CD4-positive, alpha-beta memory T cell (primary cell): ENCODE data around the gene ZFYVE28. TPM values are rescaled to one million over a fixed set of nuclear protein-coding genes. Genes with fewer than 3 reads are reported as not detected.

ENCODE experiments used
- CTCF ChIA-PET: fragments of 350-600 bp; sonication (Branson Sonifier 250); formaldehyde crosslinking; loops from one replicate; lab custom pipeline; 2021; ENCODE audit warnings: inconsistent platforms; ENCODE audit not compliant: partially characterized antibody; lab: Charles Lee
- POLR2A ChIA-PET: fragments of 350-600 bp; sonication (Branson Sonifier 250); formaldehyde crosslinking; loops from one replicate; lab custom pipeline; 2021; ENCODE audit not compliant: partially characterized antibody; lab: Charles Lee
- DNase-seq, 5 donors: peaks; one replicate each; pipeline versions ENCODE4 v3.0.0 to v3.0.0-alpha.2; 2020 to 2022; ENCODE audit warnings: mixed read lengths in 1 of 5
- H3K27ac ChIP-seq: one replicate; pipeline ENCODE4 v1.7.0; 2013; ENCODE audit warnings: low read depth, low read length
- H3K27me3 ChIP-seq: 2 replicates; pipeline ENCODE4 v1.7.0; 2013; ENCODE audit warnings: mild to moderate bottlenecking, low read length, moderate library complexity; ENCODE audit not compliant: insufficient read depth
- H3K36me3 ChIP-seq: 2 replicates; pipeline ENCODE4 v1.7.0; 2013; ENCODE audit warnings: mild to moderate bottlenecking, low read length, moderate library complexity; ENCODE audit not compliant: insufficient read depth
- H3K4me1 ChIP-seq: 2 replicates; pipeline ENCODE4 v1.7.0; 2013; ENCODE audit warnings: mild to moderate bottlenecking, low read length, moderate library complexity; ENCODE audit not compliant: insufficient read depth
- H3K4me3 ChIP-seq, 2 donors: one replicate each; pipeline ENCODE4 v1.7.0; 2013; ENCODE audit warnings: low read length in 2 of 2, mild to moderate bottlenecking in 1 of 2
- H3K9me3 ChIP-seq, 2 donors: one replicate each; pipeline ENCODE4 v1.7.0; 2013; ENCODE audit warnings: low read length in 2 of 2, control low read depth in 1 of 2; ENCODE audit not compliant: control insufficient read depth in 1 of 2
- H3K27ac Mint-ChIP-seq, 7 donors: one replicate each; pipeline ENCODE4 v1.8.0; 2020 to 2021; ENCODE audit warnings: mixed read lengths in 7 of 7, mild to moderate bottlenecking in 6 of 7, inconsistent platforms in 3 of 7, moderate library complexity in 3 of 7
- H3K27me3 Mint-ChIP-seq, 2 donors: one replicate each; pipeline ENCODE4 v1.8.0; 2020 to 2021; ENCODE audit warnings: mixed read lengths in 2 of 2
- H3K36me3 Mint-ChIP-seq, 2 donors: one replicate each; pipeline ENCODE4 v1.8.0; 2020 to 2021; ENCODE audit warnings: mixed read lengths in 2 of 2, inconsistent platforms in 1 of 2, mild to moderate bottlenecking in 1 of 2
- H3K4me1 Mint-ChIP-seq, 4 donors: one replicate each; pipeline ENCODE4 v1.8.0; 2020 to 2021; ENCODE audit warnings: mixed read lengths in 4 of 4, mild to moderate bottlenecking in 1 of 4
- H3K4me3 Mint-ChIP-seq, 8 donors: one replicate each; pipeline ENCODE4 v1.8.0; 2020 to 2021; ENCODE audit warnings: mixed read lengths in 8 of 8, mild to moderate bottlenecking in 7 of 8, moderate library complexity in 6 of 8, inconsistent platforms in 3 of 8
- H3K9me3 Mint-ChIP-seq, 8 donors: one replicate each; pipeline ENCODE4 v1.8.0; 2020 to 2021; ENCODE audit warnings: mixed read lengths in 8 of 8, mild to moderate bottlenecking in 5 of 8, inconsistent platforms in 3 of 8, moderate library complexity in 1 of 8
- intact Hi-C: fragments of 100-400 bp; cut with micrococcal nuclease; formaldehyde crosslinking; loops from one replicate; pipeline ENCODE4 v1.15.1; 2023
- polyA plus RNA-seq, 2 donors: library from polyadenylated mRNA; unstranded; fragments of 300-500 nt; fragmentation: Illumina TruSeq; gene quantifications; one replicate each; pipeline ENCODE4 v1.2.3, GENCODE V29; 2021
- total RNA-seq, 2 experiments: library from RNA; stranded (reverse); gene quantifications; one replicate each; pipeline ENCODE4 v1.2.3, GENCODE V29; 2021

The ZFYVE28 gene
- total and polyA plus RNA-seq, 4 experiments from 2014 or later = 13.1 to 31.8 (median 23.8) TPM

- H3K4me1 ChIP-seq = peaks cover 4% of the 10 kb centered on the region
- Mint-ChIP-seq H3K9me3 (peaks cover 0 to 2% (median 0%) of the 10 kb centered on the region in 8 donors), H3K27ac (peak overlapping the region in 3 of 7 donors; percentile 22 to 60 (median 52)), H3K36me3 (peaks cover 0 to 23% of the 10 kb centered on the region in 2 donors), H3K4me3 (no peak overlapping the region), H3K4me1 (peaks cover 15 to 30% (median 19%) of the 10 kb centered on the region in 4 donors), H3K27me3 (no peaks in the 10 kb centered on the region)
- no peaks in the 10 kb centered on the region for H3K9me3 ChIP-seq
- H3K36me3 ChIP-seq = peaks cover 20% of the 10 kb centered on the region
- H3K27ac ChIP-seq = no peak overlapping the region
- H3K4me3 ChIP-seq = no peak overlapping the region
- ChIA-PET POLR2A (no interaction called here), CTCF (interaction anchor here (0.8 kb wide), 1 partner anchor 113 kb away, joined by 3 read pairs; no protein-coding TSS in a partner anchor)
- intact Hi-C loops = no loop called here
- H3K27me3 ChIP-seq = no peaks in the 10 kb centered on the region
- no peak for DNase-seq
Measured at GRCh38 chr4:2248044-2248780, 170.2 kb downstream of the ZFYVE28 start.

- H3K27me3 Mint-ChIP-seq = no peaks in the 10 kb centered on the region
- peaks cover 0 to 19% of the 10 kb centered on the region in 2 donors for H3K36me3 Mint-ChIP-seq
- Histone ChIP-seq H3K9me3 (no peaks in the 10 kb centered on the region), H3K27me3 (no peaks in the 10 kb centered on the region), H3K4me1 (peaks cover 4% of the 10 kb centered on the region), H3K36me3 (peaks cover 17% of the 10 kb centered on the region), H3K27ac (no peak overlapping the region), H3K4me3 (no peak overlapping the region)
- intact Hi-C loops = no loop called here
- peaks cover 15 to 30% (median 20%) of the 10 kb centered on the region in 4 donors for H3K4me1 Mint-ChIP-seq
- ChIA-PET CTCF (interaction anchor here (0.8 kb wide), 1 partner anchor 113 kb away, joined by 3 read pairs; no protein-coding TSS in a partner anchor), POLR2A (no interaction called here)
- no peak for DNase-seq
- H3K4me3 Mint-ChIP-seq = no peak overlapping the region
- H3K9me3 Mint-ChIP-seq = peaks cover 0 to 2% (median 0%) of the 10 kb centered on the region in 8 donors
- peak overlapping the region in 2 of 7 donors; percentile 44 to 52 for H3K27ac Mint-ChIP-seq
Measured at GRCh38 chr4:2247128-2248043, 171.1 kb downstream of the ZFYVE28 start.

GRCh38 chr4:2246384-2247127 is 171.9 kb downstream of the ZFYVE28 start:
- Mint-ChIP-seq H3K4me1 (peaks cover 16 to 32% (median 24%) of the 10 kb centered on the region in 4 donors), H3K27ac (peak overlapping the region in 3 of 7 donors; percentile 24 to 78 (median 46)), H3K27me3 (no peaks in the 10 kb centered on the region), H3K36me3 (peaks cover 0 to 12% of the 10 kb centered on the region in 2 donors), H3K9me3 (peaks cover 0 to 1% (median 0%) of the 10 kb centered on the region in 8 donors), H3K4me3 (no peak overlapping the region)
- no peak for DNase-seq
- H3K4me1 ChIP-seq = peaks cover 4% of the 10 kb centered on the region
- H3K27ac ChIP-seq = no peak overlapping the region
- intact Hi-C loops = no loop called here
- CTCF ChIA-PET = no interaction called here
- no peak overlapping the region for H3K4me3 ChIP-seq
- peaks cover 17% of the 10 kb centered on the region for H3K36me3 ChIP-seq
- no peaks in the 10 kb centered on the region for H3K9me3 ChIP-seq
- no peaks in the 10 kb centered on the region for H3K27me3 ChIP-seq
- POLR2A ChIA-PET = interaction anchor here (1.1 kb wide), 1 partner anchor 15 kb away, joined by 5 read pairs; the partner anchor contains the start of gene MXD4

GRCh38 chr4:2245787-2246275 is 172.6 kb downstream of the ZFYVE28 start:
- Histone ChIP-seq H3K36me3 (peaks cover 17% of the 10 kb centered on the region), H3K4me3 (no peak overlapping the region), H3K4me1 (peaks cover 5% of the 10 kb centered on the region), H3K27me3 (no peaks in the 10 kb centered on the region), H3K9me3 (no peaks in the 10 kb centered on the region), H3K27ac (no peak overlapping the region)
- CTCF ChIA-PET = no interaction called here
- Mint-ChIP-seq H3K9me3 (no peaks in the 10 kb centered on the region), H3K36me3 (peaks cover 0 to 16% of the 10 kb centered on the region in 2 donors), H3K27ac (peak overlapping the region in 5 of 7 donors; percentile 61 to 94 (median 87)), H3K4me1 (peaks cover 18 to 36% (median 27%) of the 10 kb centered on the region in 4 donors), H3K4me3 (no peak overlapping the region), H3K27me3 (no peaks in the 10 kb centered on the region)
- intact Hi-C loops = no loop called here
- POLR2A ChIA-PET = interaction anchor here (0.6 to 1.1 kb wide), 2 partner anchors 10 to 16 kb away, joined by 4 to 5 read pairs; partner anchors contain the start of gene MXD4
- no peak for DNase-seq

- ChIA-PET CTCF (interaction anchor here (1.0 to 1.1 kb wide), 2 partner anchors 19 to 25 kb away, joined by 3 read pairs; no protein-coding TSS in a partner anchor), POLR2A (interaction anchor here (0.6 to 1.8 kb wide), 3 partner anchors 10 to 167 kb away, joined by 4 to 5 read pairs (median 4); no protein-coding TSS in a partner anchor)
- H3K27me3 ChIP-seq = no peaks in the 10 kb centered on the region
- Mint-ChIP-seq H3K27ac (peak overlapping the region; percentile 61 to 94 (median 87)), H3K4me1 (peaks cover 24 to 42% (median 33%) of the 10 kb centered on the region in 4 donors), H3K36me3 (peaks cover 0 to 21% of the 10 kb centered on the region in 2 donors), H3K4me3 (no peak overlapping the region), H3K27me3 (no peaks in the 10 kb centered on the region), H3K9me3 (no peaks in the 10 kb centered on the region)
- H3K9me3 ChIP-seq = no peaks in the 10 kb centered on the region
- intact Hi-C loops = no loop called here
- peaks cover 15% of the 10 kb centered on the region for H3K36me3 ChIP-seq
- no peak overlapping the region for H3K27ac ChIP-seq
- no peak for DNase-seq
- H3K4me3 ChIP-seq = no peak overlapping the region
- H3K4me1 ChIP-seq = peaks cover 11% of the 10 kb centered on the region
Measured at GRCh38 chr4:2245057-2245786, 173.2 kb downstream of the ZFYVE28 start.
